Adrenal gland (tissue), 5 donors: ENCODE results near the gene NIPSNAP2.

Source experiments
- CTCF ChIP-seq, 6 experiments: fragments of 450-650 bp in 4 of 6; fragments of 200-600 bp in 2 of 6; sonication (generic) in 1 of 6; IDR thresholded peaks; 1 replicate in 5 of 6; 2 replicates in 1 of 6; pipeline versions ENCODE4 v1.5.1 to v1.8.0; 2016 to 2021; ENCODE audit warnings: antibody characterized with exemption in 6 of 6, mild to moderate bottlenecking in 2 of 6, moderate library complexity in 1 of 6
- POLR2A ChIP-seq, 2 donors: fragments of 450-650 bp; IDR thresholded peaks; one replicate each; pipeline ENCODE4 v1.6.1; 2017; ENCODE audit warnings: antibody characterized with exemption in 2 of 2, mild to moderate bottlenecking in 2 of 2, moderate library complexity in 1 of 2
- donor health status: DM: no; HTN: no; CAD: no.

GRCh38 chr7:55970561-55970960 lies 6.2 kb downstream of the NIPSNAP2 start:
- TF ChIP-seq CTCF (IDR thresholded peaks at IDR 0.05): no peak
- TF ChIP-seq POLR2A (IDR thresholded peaks at IDR 0.05): no peak
